ENCODE measurements around the gene SART3. TPM values are rescaled to one million over a fixed set of nuclear protein-coding genes. Genes with fewer than 3 reads are reported as not detected.
A peak's percentile ranks its signal among the peaks of the same experiment; 100 is the strongest.

The SART3 gene
- total RNA-seq, 1 donor from 2014 or later = 43.5 TPM

DNA sequence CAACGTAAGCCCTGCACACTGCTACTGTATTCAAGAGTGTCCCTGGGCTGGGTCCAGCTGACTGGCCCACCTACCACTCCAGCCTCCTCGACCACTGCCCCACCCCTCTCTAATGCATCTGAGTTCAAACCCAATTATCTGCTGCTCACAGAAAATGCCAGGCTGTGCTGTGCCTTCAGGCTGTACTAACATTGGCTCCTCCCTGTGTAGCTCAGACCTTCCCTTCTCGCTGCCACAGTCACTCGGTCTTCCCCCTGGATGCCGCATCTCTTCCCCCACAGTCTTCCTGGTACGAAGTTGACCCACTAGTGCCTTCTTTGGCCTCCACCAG is 33.8 kb downstream of the SART3 start:
- no peak for DNase-seq (ENCODE audit: low spot score)

DNA sequence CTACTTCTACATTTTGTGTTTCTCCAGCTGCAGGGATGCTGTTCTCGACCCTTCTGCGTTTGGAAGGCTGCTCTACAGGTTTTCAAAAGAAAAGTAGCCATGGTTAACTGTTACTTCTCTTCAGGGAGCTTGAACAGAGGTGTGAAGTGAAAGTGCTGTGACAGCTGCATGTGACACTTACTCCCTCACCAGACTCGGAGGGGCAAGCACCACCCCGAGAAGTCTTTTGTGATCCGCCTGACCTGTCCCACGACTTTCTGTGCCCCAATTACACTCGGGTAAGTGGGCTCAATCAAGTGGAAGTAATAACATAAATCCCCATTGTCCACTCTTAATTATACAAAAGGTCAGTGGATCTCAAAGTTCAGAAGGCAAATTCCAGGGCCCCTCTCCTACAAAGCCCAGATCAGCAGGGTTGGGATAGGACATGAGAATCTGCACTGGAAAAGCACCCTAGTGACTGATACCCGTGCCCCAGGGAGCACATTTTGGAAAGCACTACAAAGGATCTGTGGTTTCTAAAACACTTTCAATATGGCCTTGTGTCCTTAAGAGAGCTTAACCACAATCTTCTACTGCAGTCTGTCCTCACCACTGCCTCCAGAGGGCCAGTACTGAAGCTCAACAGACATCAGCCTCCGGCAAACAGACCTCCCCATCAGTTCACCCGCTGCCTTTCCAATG is 34.3 kb downstream of the SART3 start:
- no peak for DNase-seq (ENCODE audit: low spot score)

DNA sequence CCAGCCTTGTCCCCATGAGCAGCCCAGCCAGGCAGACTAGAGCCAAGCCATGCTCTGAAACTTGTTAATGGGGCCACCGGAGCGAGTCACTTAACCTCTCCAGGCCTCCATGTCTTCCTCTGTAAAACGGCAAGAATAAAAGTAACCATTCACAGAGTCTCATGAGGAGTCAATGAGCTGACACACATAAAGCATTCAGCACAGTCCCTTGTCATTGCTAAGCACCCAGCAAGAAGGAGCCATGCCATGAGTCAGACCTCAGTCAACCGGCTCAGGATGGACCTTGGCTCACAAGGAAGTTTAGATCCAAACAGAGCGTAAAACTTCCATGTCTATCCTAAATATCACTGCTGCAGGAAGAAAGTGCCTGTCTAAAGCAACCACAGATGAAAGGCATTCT is 35.3 kb downstream of the SART3 start:
- DNase-seq (ENCODE audit: low spot score) = no peak

GRCh38 chr12:108523365-108523764 is 37.6 kb downstream of the SART3 start:
- DNase-seq (ENCODE audit: low spot score) = no peak

GRCh38 chr12:108519558-108519957 is 41.4 kb downstream of the SART3 start:
- DNase-seq (ENCODE audit: low spot score) = no peak

DNA sequence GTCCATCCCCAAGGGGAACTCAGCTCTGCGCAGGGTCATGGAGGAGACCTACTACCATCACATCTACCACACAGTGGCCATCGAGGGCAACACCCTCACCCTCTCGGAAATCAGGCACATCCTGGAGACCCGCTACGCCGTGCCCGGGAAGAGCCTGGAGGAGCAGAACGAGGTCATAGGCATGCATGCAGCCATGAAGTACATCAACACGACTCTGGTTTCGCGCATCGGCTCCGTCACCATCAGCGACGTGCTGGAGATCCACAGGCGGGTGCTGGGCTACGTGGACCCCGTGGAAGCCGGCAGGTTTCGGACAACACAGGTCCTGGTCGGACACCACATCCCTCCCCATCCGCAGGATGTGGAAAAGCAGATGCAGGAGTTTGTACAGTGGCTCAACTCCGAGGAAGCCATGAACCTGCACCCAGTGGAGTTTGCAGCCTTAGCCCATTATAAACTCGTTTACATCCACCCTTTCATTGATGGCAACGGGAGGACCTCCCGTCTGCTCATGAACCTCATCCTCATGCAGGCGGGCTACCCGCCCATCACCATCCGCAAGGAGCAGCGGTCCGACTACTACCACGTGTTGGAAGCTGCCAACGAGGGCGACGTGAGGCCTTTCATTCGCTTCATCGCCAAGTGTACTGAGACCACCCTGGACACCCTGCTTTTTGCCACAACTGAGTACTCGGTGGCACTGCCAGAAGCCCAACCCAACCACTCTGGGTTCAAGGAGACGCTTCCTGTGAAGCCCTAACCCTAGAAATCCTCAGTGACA is 42.1 kb downstream of the SART3 start:
- no peak for DNase-seq (ENCODE audit: low spot score)

GRCh38 chr12:108518101-108518715 is 42.8 kb downstream of the SART3 start:
- peak; percentile 71 for DNase-seq (ENCODE audit: low spot score)

GRCh38 chr12:108517288-108518100 is 43.5 kb downstream of the SART3 start:
- DNase-seq (ENCODE audit: low spot score) = peak; percentile 64

DNA sequence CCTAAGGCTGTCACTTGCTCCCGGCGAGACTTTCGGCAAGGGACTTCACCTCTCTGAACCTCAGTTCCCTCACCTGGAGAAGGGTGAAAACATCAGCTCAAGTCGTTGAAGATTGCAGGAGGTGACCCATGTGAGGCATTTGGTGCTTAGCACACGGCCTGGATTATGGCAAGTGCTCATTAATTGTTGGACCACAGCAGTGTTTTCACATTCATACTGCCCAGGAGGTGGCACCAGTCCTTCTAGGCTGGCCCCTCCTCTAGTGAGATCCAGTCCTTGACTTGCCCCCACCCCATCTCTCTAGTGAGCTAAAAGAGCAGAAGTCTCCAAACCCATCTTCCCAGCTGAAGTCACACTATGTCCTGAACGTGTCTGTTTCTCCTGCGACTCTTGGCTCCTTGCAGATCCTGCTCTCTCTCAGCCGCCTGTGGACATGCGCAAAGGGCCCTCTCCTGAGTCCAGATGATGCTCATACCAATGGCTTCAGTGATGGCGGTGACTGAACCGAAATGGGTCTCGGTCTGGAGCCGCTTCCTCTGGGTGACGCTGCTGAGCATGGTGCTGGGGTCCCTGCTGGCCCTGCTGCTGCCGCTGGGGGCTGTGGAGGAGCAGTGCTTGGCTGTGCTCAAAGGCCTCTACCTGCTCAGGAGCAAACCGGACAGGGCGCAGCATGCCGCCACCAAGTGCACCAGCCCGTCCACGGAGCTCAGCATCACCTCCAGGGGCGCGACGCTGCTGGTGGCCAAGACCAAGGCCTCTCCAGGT is 44.3 kb downstream of the SART3 start:
- peak; percentile 74 for DNase-seq (ENCODE audit: low spot score)

- DNase-seq (ENCODE audit: low spot score) = no peak
Observed at GRCh38 chr12:108515916-108516315, 45.1 kb downstream of the SART3 start.

GRCh38 chr12:108514973-108515814 is 45.8 kb downstream of the SART3 start, which contains the start of gene FICD:
FICD (plus strand) TSS chr12:108515277; CDS start chr12:108516973, 1,696 bp downstream.
- peak; percentile 100 for DNase-seq (ENCODE audit: low spot score)

DNA sequence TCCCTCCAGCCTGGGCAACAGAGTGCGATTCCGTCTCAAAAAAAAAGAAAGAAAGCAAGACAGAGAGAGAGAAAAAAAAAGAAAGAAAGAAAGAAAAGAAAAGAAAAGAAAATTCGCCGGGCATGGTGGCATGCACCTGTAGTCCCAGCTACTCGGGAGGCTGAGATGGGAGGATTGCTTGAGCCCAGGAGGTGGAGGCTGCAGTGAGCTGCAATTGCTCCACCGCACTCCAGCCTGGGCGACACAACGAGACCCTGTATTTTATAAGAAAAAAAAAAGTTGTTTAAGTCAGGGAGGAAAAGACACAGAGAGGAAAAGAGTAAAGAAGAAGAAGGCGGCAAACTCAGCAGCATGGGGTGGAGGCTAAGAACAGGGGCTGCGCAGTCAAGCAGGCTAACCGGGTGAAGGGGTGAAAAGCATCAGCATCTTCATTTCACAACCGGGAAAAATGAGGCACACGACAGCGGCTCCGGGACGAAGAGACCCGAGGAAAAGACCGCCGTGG is 46.5 kb downstream of the SART3 start:
- peak; percentile 65 for DNase-seq (ENCODE audit: low spot score)

- DNase-seq (ENCODE audit: low spot score) = peak; percentile 87
Observed at GRCh38 chr12:108511633-108512540, 49.1 kb downstream of the SART3 start.

DNA sequence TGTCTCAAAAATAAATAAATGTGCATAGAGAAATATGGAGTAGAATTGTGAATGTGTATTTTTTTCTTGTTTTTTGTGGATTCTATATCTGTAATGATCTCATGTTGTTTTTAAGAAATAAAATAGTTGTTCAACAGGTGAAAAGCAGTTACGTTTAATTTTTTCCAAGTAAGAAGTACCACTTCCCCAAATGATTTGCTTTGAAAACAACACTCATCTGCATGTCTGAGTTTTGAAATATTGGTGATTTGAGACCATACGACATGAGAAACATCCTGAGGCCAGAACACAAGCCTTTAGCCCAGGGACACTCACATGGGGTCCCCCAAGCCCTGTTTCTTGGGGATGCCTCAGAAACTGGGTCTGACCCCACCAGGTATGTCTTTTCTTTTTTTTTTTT is 50.1 kb downstream of the SART3 start:
- no peak for DNase-seq (ENCODE audit: low spot score)

GRCh38 chr12:108509806-108510205 is 51.2 kb downstream of the SART3 start:
- DNase-seq (ENCODE audit: low spot score) = no peak

GRCh38 chr12:108507971-108508642 is 52.9 kb downstream of the SART3 start:
- peak; percentile 41 for DNase-seq (ENCODE audit: low spot score)

DNA sequence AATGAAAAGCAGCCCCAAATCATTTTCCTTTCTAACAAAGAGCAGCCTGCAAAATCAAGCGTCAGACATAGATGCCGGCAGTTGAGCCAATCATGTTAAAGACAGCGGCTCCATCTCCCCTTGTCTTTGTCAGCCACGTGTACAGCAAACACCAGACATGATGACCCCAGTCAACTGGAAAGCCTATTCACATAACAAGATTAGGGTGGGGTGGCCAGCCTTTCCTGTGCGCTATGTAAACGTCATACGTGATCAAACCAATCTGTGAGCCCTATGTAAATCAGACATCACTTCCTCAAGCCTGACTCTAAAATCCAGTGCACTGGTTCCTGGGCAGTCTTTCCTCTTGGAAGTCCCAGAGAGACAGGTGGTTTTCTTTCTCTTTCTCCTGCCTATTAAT is 55.8 kb downstream of the SART3 start:
- DNase-seq (ENCODE audit: low spot score) = no peak

DNA sequence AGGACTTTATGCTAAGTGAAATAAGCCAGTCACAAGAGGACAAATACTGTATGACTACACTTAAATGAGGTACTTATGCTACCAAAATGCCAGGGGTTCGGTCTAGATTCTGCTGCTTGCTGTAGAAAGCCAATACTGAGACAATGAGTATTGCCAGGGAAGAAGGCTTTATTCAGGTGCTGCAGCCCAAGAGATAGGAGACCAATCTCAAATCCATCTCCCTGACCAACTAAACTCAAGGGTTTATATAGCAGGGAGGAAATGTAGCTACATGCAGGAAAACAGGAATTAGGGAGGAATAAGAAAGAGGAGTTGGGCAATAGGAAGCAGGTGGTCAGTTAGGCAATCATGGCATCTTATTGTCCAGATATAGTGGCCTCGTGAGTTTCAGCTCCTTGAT is 58.1 kb downstream of the SART3 start:
- DNase-seq (ENCODE audit: low spot score) = no peak

All from mesenteric fat pad (tissue), 1 donor.